HG03558 (cell line): ENCODE measurements around the gene HOMER2.
"Not testable (repeated sequence)": the region's sequence is repeated elsewhere in the genome, so short reads cannot be mapped to it uniquely, and the experiment has no call there.

Source experiments
- ATAC-seq: cut with Tn5 transposase; IDR thresholded peaks from one replicate; pipeline ENCODE4 v1.9.1; 2021; ENCODE audit warnings: moderate number of reproducible peaks; ENCODE audit not compliant: unreplicated experiment; ENCODE audit errors: extremely low read depth

Gene HOMER2

GRCh38 chr15:82952158-82953081 lies at the start of gene HOMER2:
HOMER2 (minus strand) TSS chr15:82952720; CDS start chr15:82952535, 185 bp downstream.
- ATAC-seq, result no peak

GRCh38 chr15:83000672-83001031 lies 48.1 kb upstream of the HOMER2 start:
- ATAC-seq, result not testable (repeated sequence)

GRCh38 chr15:82999905-83000671 lies 47.6 kb upstream of the HOMER2 start:
- no peak for ATAC-seq

- no peak for ATAC-seq
Measured at GRCh38 chr15:82999426-82999825, 46.9 kb upstream of the HOMER2 start.

- no peak for ATAC-seq
Measured at GRCh38 chr15:82995938-82996337, 43.4 kb upstream of the HOMER2 start.

GRCh38 chr15:82995076-82995475 lies 42.6 kb upstream of the HOMER2 start:
- no peak for ATAC-seq

- no peak for ATAC-seq
Measured at GRCh38 chr15:82993144-82993543, 40.6 kb upstream of the HOMER2 start.

GRCh38 chr15:82992436-82992998 lies 40.0 kb upstream of the HOMER2 start:
- ATAC-seq, result no peak

GRCh38 chr15:82986442-82986780 lies 33.9 kb upstream of the HOMER2 start:
- ATAC-seq, result no peak

GRCh38 chr15:82985688-82986441 lies 33.3 kb upstream of the HOMER2 start, which contains the start of gene RAMAC:
RAMAC (plus strand) TSS chr15:82986210; CDS start chr15:82989019, 2,809 bp downstream.
- peak; percentile 95 for ATAC-seq

GRCh38 chr15:82980981-82981380 lies 28.5 kb upstream of the HOMER2 start:
- ATAC-seq, result no peak

- no peak for ATAC-seq
Measured at GRCh38 chr15:82979726-82980125, 27.2 kb upstream of the HOMER2 start.

GRCh38 chr15:82978438-82978837 lies 25.9 kb upstream of the HOMER2 start:
- no peak for ATAC-seq

- ATAC-seq, result no peak
Measured at GRCh38 chr15:82977076-82977475, 24.6 kb upstream of the HOMER2 start.

- ATAC-seq, result no peak
Measured at GRCh38 chr15:82972990-82973389, 20.5 kb upstream of the HOMER2 start.

- ATAC-seq, result no peak
Measured at GRCh38 chr15:82971218-82971984, 18.9 kb upstream of the HOMER2 start.

- no peak for ATAC-seq
Measured at GRCh38 chr15:82970696-82971095, 18.2 kb upstream of the HOMER2 start.

GRCh38 chr15:82970078-82970686 lies 17.7 kb upstream of the HOMER2 start:
- ATAC-seq, result no peak

GRCh38 chr15:82969353-82969752 lies 16.8 kb upstream of the HOMER2 start:
- ATAC-seq, result no peak
